OCI-LY3 (cell line): ENCODE measurements around the gene OR2A12.

Experiments
- H2AFZ ChIP-seq: fragments of 200-600, 300-600 bp; shearing (Covaris generic); 2 replicates; pipeline ENCODE4 v1.6.0; 2014; ENCODE audit warnings: antibody characterized with exemption, low read depth, low read length
- H3K27ac ChIP-seq: fragments of 200-600, 300-600 bp; sonication (generic); 2 replicates; pipeline ENCODE4 v1.5.1; 2014; ENCODE audit warnings: mild to moderate bottlenecking, low read length, moderate library complexity, mixed read lengths
- H3K27me3 ChIP-seq: fragments of 200-600, 300-600 bp; sonication (generic); 2 replicates; pipeline ENCODE4 v1.6.1; 2014; ENCODE audit warnings: low read depth, low read length, mixed read lengths
- H3K36me3 ChIP-seq: fragments of 200-600, 300-600 bp; sonication (generic); replicated peaks from 2 replicates; pipeline ENCODE3; 2014; ENCODE audit warnings: low read depth, low read length, mixed read lengths
- H3K4me1 ChIP-seq: fragments of 300-600, 200-600 bp; sonication (generic); 2 replicates; pipeline ENCODE4 v1.6.1; 2014; ENCODE audit warnings: low read length, mixed read lengths
- H3K4me2 ChIP-seq: fragments of 200-600, 300-600 bp; sonication (generic); 2 replicates; pipeline ENCODE4 v1.6.1; 2014; ENCODE audit warnings: low read length, mixed read lengths
- H3K4me3 ChIP-seq: fragments of 300-600, 200-600 bp; sonication (generic); 2 replicates; pipeline ENCODE4 v1.5.1; 2014; ENCODE audit warnings: antibody characterized with exemption, mild to moderate bottlenecking, low read length, moderate library complexity
- H3K79me2 ChIP-seq: fragments of 300-600, 200-600 bp; shearing (Covaris generic); 2 replicates; pipeline ENCODE4 v1.6.1; 2014; ENCODE audit warnings: mild to moderate bottlenecking, low read length, mixed read lengths
- H3K9ac ChIP-seq: fragments of 300-600, 200-600 bp; shearing (Covaris generic); 2 replicates; pipeline ENCODE4 v1.6.0; 2014; ENCODE audit warnings: mild to moderate bottlenecking, low read length, moderate library complexity
- H3K9me3 ChIP-seq: fragments of 200-600, 300-600 bp; shearing (Covaris generic); 2 replicates; pipeline ENCODE4 v1.6.1; 2014; ENCODE audit warnings: low read length, mixed read lengths; ENCODE audit not compliant: insufficient read depth
- H4K20me1 ChIP-seq: fragments of 200-600, 300-600 bp; sonication (generic); 2 replicates; pipeline ENCODE4 v1.6.1; 2016; ENCODE audit warnings: low read length, mixed read lengths; ENCODE audit not compliant: insufficient read depth
- CTCF ChIP-seq: fragments of 200-600, 300-600 bp; sonication (generic); IDR thresholded peaks from 2 replicates; pipeline ENCODE4 v1.5.1; 2014; ENCODE audit warnings: antibody characterized with exemption, low read length, low read depth
- EZH2phosphoT487 ChIP-seq: fragments of 200-600 bp; shearing (Covaris generic); IDR thresholded peaks from 2 replicates; pipeline ENCODE4 v1.6.1; 2018; ENCODE audit warnings: antibody characterized with exemption, mixed run types, low read depth

Gene OR2A12, protein sequence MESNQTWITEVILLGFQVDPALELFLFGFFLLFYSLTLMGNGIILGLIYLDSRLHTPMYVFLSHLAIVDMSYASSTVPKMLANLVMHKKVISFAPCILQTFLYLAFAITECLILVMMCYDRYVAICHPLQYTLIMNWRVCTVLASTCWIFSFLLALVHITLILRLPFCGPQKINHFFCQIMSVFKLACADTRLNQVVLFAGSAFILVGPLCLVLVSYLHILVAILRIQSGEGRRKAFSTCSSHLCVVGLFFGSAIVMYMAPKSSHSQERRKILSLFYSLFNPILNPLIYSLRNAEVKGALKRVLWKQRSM

GRCh38 chr7:144085978-144086377 lies at the start of gene OR2A12:
Gene OR2A12 (plus strand): TSS chr7:144086278. CDS start chr7:144095108, 8,830 bp downstream.
- Histone ChIP-seq H3K27ac (no peak within 1 kb of the TSS), H3K4me1 (no peaks in the 10 kb centered on the region), H3K4me2 (no peak within 1 kb of the TSS), H3K36me3 (no peaks in the 10 kb centered on the region), H2AFZ (no peak within 1 kb of the TSS), H4K20me1 (no peaks in the 10 kb centered on the region), H3K79me2 (no peaks in the 10 kb centered on the region), H3K9ac (no peak within 1 kb of the TSS), H3K4me3 (no peak within 1 kb of the TSS), H3K9me3 (no peaks in the 10 kb centered on the region), H3K27me3 (peaks cover 5% of the 10 kb centered on the region; the same call in 1 of the 2 replicates)
- TF ChIP-seq CTCF (no peak), EZH2phosphoT487 (no peak)

DNA sequence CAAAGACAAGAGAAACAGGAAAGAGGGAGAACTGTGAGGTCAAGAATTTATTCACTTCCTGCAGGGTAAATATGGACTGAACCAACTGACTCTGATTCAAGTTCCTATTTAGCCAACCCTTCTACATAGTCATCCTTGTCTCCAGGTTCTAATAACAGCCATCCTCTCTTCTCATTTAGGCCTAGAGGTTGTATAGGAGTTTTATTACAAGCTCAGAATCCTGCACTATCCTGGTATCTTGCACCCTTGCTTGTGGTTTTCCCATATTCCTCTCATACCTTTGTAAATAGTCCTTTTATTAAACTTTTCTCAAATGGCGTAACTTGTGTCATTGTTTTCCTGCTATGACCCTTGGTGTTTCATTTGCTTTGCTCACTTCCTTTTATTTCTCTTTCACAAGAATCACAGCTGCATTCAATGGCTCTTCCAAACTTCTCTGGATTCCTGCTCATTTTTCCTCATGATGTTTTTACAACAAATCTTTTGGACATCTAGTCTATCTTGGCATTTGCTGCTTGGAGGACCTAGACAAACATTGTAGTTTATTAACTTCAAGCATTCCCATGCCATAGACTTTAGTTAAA lies 49.7 kb upstream of the OR2A12 start:
- H3K27me3 ChIP-seq = peaks cover 10% of the 10 kb centered on the region
- H3K36me3 ChIP-seq = no peaks in the 10 kb centered on the region
- H3K4me1 ChIP-seq = no peaks in the 10 kb centered on the region
- H3K27ac ChIP-seq = no peak overlapping the region
- TF ChIP-seq EZH2phosphoT487 (no peak), CTCF (no peak)
- no peaks in the 10 kb centered on the region for H3K79me2 ChIP-seq
- no peaks in the 10 kb centered on the region for H3K9me3 ChIP-seq
- no peak overlapping the region for H3K4me3 ChIP-seq
- H3K4me2 ChIP-seq = no peak overlapping the region
- H2AFZ ChIP-seq = no peak overlapping the region
- no peak overlapping the region for H3K9ac ChIP-seq
- no peaks in the 10 kb centered on the region for H4K20me1 ChIP-seq

DNA sequence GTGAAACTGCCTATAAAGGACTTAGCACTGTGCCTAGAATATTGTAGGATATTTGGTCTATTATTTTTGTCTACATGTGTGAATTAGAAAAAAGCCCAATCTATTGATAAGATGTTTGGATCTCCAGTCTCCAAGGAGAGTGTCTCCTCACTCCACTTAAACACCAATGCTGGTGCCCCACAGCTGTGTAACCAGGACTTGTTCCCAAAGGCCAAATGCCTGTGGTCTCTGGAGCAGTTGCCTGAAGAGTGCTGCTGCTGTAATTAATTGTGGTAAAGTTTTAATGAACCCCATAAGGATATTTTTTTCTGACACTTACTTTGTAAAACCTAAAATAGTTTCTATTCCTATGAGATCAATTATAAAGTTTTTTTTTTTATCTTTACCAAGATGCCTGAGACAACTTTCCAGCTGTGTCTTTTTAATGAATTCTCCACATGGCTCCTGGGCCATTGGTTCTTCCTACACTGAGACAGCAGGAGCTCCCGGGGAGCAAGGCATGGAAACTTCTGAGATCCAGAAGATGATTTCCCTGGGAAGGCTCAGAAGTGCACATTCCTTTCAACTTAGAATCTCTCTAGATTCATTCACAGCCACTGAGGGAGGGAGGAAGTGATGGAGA lies 48.6 kb upstream of the OR2A12 start:
- H3K79me2 ChIP-seq = no peaks in the 10 kb centered on the region
- H4K20me1 ChIP-seq = no peaks in the 10 kb centered on the region
- H3K9ac ChIP-seq = no peak overlapping the region
- TF ChIP-seq EZH2phosphoT487 = no peak
- TF ChIP-seq CTCF = no peak
- no peak overlapping the region for H3K4me3 ChIP-seq
- no peaks in the 10 kb centered on the region for H3K36me3 ChIP-seq
- H3K27me3 ChIP-seq = peaks cover 13% of the 10 kb centered on the region
- H2AFZ ChIP-seq = no peak overlapping the region
- H3K9me3 ChIP-seq = no peaks in the 10 kb centered on the region
- H3K4me1 ChIP-seq = no peaks in the 10 kb centered on the region
- H3K27ac ChIP-seq = no peak overlapping the region
- no peak overlapping the region for H3K4me2 ChIP-seq

DNA sequence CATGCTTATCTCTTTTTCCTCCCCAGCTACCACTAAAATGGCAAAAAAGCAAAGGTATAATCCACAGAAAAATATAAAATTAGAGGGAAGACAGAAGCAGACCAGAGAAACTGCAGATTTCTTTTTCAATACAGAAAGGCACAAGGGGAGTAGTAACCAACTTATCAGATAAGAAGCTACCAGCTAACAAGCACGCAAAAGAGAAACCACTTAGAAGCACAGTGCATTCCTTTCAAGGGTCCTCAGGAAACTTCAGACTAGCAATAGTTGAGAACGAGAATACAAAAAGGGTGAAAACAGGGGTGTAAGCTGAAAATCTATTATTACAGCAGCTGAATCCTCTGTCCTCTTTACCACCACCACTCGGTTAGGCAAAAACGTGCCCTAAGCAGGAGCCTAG lies 47.2 kb upstream of the OR2A12 start:
- peaks cover 9% of the 10 kb centered on the region; the same call in 1 of the 2 replicates for H3K27me3 ChIP-seq
- no peak for TF ChIP-seq CTCF
- no peak for TF ChIP-seq EZH2phosphoT487
- no peak overlapping the region for H3K9ac ChIP-seq
- H2AFZ ChIP-seq = no peak overlapping the region
- H3K4me1 ChIP-seq = no peaks in the 10 kb centered on the region
- no peaks in the 10 kb centered on the region for H3K79me2 ChIP-seq
- no peak overlapping the region for H3K4me3 ChIP-seq
- H3K36me3 ChIP-seq = no peaks in the 10 kb centered on the region
- no peaks in the 10 kb centered on the region for H3K9me3 ChIP-seq
- H3K4me2 ChIP-seq = no peak overlapping the region
- no peaks in the 10 kb centered on the region for H4K20me1 ChIP-seq
- H3K27ac ChIP-seq = no peak overlapping the region
